ENCODE data around the gene VASP. TPM values are rescaled to one million over a fixed set of nuclear protein-coding genes. Genes with fewer than 3 reads are reported as not detected.

VASP gene
- total RNA-seq, 1 experiment from 2014 or later, result 152 TPM

DNA sequence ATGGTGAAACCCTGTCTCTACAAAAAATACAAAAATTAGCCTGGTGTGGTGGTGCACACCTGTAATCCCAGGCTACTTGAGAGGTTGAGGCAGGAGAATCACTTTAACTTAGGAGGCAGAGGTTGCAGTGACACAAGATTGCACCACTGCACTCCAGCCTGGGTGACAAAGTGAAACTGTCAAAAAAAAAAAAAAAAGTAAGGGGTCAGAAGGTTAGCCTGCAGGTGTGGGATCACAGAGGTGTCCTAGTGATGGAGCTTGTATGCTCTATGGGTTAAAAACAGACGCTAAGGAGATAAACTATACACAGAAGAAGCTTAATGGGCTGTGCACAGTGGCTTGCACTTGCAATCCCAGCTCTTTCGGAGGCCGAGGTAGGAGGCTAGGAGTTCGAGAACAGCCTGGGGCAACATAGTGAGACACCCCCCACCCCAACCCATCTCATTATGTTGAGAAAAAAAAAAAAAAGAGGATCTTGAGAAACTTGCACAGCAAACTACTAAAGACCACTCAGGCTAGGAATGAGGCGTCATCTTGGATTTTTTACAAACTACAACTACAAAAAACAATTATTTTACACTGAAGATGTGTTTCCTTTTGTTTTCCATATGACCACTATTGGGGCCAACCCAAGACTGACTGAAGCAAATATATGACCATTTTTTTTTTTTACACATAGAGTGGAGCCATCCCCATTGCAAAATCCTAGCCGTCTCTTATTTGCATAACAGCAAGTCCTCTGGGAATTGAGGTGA, 31.6 kb upstream of the VASP start:
- no peaks in the 10 kb centered on the region for H3K9me2 ChIP-seq (ENCODE audit: insufficient read depth)
- H4K20me1 ChIP-seq (ENCODE audit: insufficient read depth), result no peaks in the 10 kb centered on the region
- H3K27me3 ChIP-seq (ENCODE audit: insufficient read depth, low read length), result no peaks in the 10 kb centered on the region
- POLR2A ChIA-PET, result interaction anchor here (1.6 to 2.0 kb wide), 2 partner anchors 35 to 36 kb away, joined by 4 to 7 read pairs; no protein-coding TSS in a partner anchor
- CTCF ChIA-PET, result interaction anchor here (7.5 kb wide), 1 partner anchor 36 kb away, joined by 189 read pairs; no protein-coding TSS in a partner anchor
- H3K27ac ChIP-seq (ENCODE audit: low read depth, low read length), result no peak overlapping the region
- no peaks in the 10 kb centered on the region for H3K9me3 ChIP-seq (ENCODE audit: control insufficient read depth in 1 of 2, insufficient read depth in 1 of 2, low read depth in 1 of 2, low read length in 2 of 2)
- no peaks in the 10 kb centered on the region; a peak in 1 of 4 replicates for H3K36me3 ChIP-seq (ENCODE audit: control insufficient read depth in 1 of 2, insufficient read depth in 2 of 2, low read length in 2 of 2)
- H3K79me2 ChIP-seq (ENCODE audit: insufficient read depth, low read length), result peaks cover under 1% of the 10 kb centered on the region; the same call in 1 of the 2 replicates
- RAD21 ChIA-PET (ENCODE audit: low non-redundant PET in 1 of 2, low total read pairs in 2 of 2, uncharacterized antibody in 2 of 2, unreplicated experiment in 2 of 2), result no interaction called here
- H3K4me2 ChIP-seq (ENCODE audit: low read length), result no peak overlapping the region
- no peak overlapping the region for H3K9ac ChIP-seq (ENCODE audit: low read length)
- ATAC-seq (no peak), DNase-seq (ENCODE audit: low read depth, low spot score) (no peak)
- intact Hi-C loops (cut with micrococcal nuclease), result no loop called here
- TF ChIP-seq ZNF274 (IDR thresholded peaks at IDR 0.05; ENCODE audit: low read depth, low read length), result no peak
- TF ChIP-seq POLR2A (IDR thresholded peaks at IDR 0.05; ENCODE audit: borderline replicate concordance, extremely low read depth, insufficient read depth, insufficient read length), result no peak
- TF ChIP-seq YY1 (IDR thresholded peaks at IDR 0.05; ENCODE audit: extremely low read depth, insufficient replicate concordance, low read depth, low read length), result no peak
- TF ChIP-seq EZH2 (IDR thresholded peaks at IDR 0.05), result no peak
- TF ChIP-seq, protein P1, sequence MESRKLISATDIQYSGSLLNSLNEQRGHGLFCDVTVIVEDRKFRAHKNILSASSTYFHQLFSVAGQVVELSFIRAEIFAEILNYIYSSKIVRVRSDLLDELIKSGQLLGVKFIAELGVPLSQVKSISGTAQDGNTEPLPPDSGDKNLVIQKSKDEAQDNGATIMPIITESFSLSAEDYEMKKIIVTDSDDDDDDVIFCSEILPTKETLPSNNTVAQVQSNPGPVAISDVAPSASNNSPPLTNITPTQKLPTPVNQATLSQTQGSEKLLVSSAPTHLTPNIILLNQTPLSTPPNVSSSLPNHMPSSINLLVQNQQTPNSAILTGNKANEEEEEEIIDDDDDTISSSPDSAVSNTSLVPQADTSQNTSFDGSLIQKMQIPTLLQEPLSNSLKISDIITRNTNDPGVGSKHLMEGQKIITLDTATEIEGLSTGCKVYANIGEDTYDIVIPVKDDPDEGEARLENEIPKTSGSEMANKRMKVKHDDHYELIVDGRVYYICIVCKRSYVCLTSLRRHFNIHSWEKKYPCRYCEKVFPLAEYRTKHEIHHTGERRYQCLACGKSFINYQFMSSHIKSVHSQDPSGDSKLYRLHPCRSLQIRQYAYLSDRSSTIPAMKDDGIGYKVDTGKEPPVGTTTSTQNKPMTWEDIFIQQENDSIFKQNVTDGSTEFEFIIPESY (IDR thresholded peaks at IDR 0.05; ENCODE audit: extremely low read depth, insufficient replicate concordance, low read length), result no peak
- TF ChIP-seq, protein P2, sequence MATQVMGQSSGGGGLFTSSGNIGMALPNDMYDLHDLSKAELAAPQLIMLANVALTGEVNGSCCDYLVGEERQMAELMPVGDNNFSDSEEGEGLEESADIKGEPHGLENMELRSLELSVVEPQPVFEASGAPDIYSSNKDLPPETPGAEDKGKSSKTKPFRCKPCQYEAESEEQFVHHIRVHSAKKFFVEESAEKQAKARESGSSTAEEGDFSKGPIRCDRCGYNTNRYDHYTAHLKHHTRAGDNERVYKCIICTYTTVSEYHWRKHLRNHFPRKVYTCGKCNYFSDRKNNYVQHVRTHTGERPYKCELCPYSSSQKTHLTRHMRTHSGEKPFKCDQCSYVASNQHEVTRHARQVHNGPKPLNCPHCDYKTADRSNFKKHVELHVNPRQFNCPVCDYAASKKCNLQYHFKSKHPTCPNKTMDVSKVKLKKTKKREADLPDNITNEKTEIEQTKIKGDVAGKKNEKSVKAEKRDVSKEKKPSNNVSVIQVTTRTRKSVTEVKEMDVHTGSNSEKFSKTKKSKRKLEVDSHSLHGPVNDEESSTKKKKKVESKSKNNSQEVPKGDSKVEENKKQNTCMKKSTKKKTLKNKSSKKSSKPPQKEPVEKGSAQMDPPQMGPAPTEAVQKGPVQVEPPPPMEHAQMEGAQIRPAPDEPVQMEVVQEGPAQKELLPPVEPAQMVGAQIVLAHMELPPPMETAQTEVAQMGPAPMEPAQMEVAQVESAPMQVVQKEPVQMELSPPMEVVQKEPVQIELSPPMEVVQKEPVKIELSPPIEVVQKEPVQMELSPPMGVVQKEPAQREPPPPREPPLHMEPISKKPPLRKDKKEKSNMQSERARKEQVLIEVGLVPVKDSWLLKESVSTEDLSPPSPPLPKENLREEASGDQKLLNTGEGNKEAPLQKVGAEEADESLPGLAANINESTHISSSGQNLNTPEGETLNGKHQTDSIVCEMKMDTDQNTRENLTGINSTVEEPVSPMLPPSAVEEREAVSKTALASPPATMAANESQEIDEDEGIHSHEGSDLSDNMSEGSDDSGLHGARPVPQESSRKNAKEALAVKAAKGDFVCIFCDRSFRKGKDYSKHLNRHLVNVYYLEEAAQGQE (IDR thresholded peaks at IDR 0.05; ENCODE audit: low read depth), result no peak
- TF ChIP-seq, protein P3, sequence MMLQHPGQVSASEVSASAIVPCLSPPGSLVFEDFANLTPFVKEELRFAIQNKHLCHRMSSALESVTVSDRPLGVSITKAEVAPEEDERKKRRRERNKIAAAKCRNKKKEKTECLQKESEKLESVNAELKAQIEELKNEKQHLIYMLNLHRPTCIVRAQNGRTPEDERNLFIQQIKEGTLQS (IDR thresholded peaks at IDR 0.05), result no peak
- no peak for TF ChIP-seq EGR1 (IDR thresholded peaks at IDR 0.05; ENCODE audit: low read depth)
- TF ChIP-seq POLR2AphosphoS5 (IDR thresholded peaks at IDR 0.05; ENCODE audit: low read depth, low read length), result no peak
- TF ChIP-seq ELF1 (IDR thresholded peaks at IDR 0.05; ENCODE audit: borderline replicate concordance, low read depth), result no peak
- no peak for TF ChIP-seq CEBPB (IDR thresholded peaks at IDR 0.05; ENCODE audit: low read depth)
- TF ChIP-seq SP1 (IDR thresholded peaks at IDR 0.05; ENCODE audit: low read depth), result no peak
- TF ChIP-seq ZFX (IDR thresholded peaks at IDR 0.05), result no peak
- no peak for TF ChIP-seq RAD21 (IDR thresholded peaks at IDR 0.05; ENCODE audit: low read depth)
- TF ChIP-seq, protein P4, sequence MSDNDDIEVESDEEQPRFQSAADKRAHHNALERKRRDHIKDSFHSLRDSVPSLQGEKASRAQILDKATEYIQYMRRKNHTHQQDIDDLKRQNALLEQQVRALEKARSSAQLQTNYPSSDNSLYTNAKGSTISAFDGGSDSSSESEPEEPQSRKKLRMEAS (IDR thresholded peaks at IDR 0.05), result no peak
- no peak for TF ChIP-seq FOSL1 (IDR thresholded peaks at IDR 0.05; ENCODE audit: low read depth)
- TF ChIP-seq TCF7L2 (IDR thresholded peaks at IDR 0.05; ENCODE audit: borderline replicate concordance, extremely low read depth, insufficient read depth, insufficient read length), result no peak
- H3K4me3 ChIP-seq (replicated peaks in 1 of 2; ENCODE audit: low read depth in 1 of 2, low read length in 2 of 2), result no peak overlapping the region
- H3K4me1 ChIP-seq (ENCODE audit: control insufficient read depth in 1 of 2, insufficient read depth in 2 of 2, low read length in 2 of 2), result peaks cover 5 to 22% of the 10 kb centered on the region in 2 experiments; a peak in 3 of 4 replicates
- no peak overlapping the region for H2AFZ ChIP-seq (ENCODE audit: low read depth, low read length, poor library complexity, severe bottlenecking)
- BruUV-seq (replicated peaks), result no TSS peak
